H1 (cell line): ENCODE results near the gene ENPP4. TPM values are rescaled to one million over a fixed set of nuclear protein-coding genes. Genes with fewer than 3 reads are reported as not detected.

ENCODE experiments used
- RAD21 ChIP-seq, 2 experiments: IDR thresholded peaks in 1 of 2; conservative IDR thresholded peaks in 1 of 2; 2 replicates each; pipeline ENCODE4 v1.6.1; 2011; ENCODE audit warnings: low read depth in 2 of 2, low read length in 2 of 2, improper control_type of control experiment in 1 of 2, inconsistent platforms in 1 of 2, mild to moderate bottlenecking in 1 of 2, moderate library complexity in 1 of 2
- polyA plus RNA-seq, 7 experiments: library from polyadenylated mRNA; depleted of rRNA in 3 of 7; stranded (reverse) in 5 of 7; unstranded in 2 of 7; fragments of >200 nt in 5 of 7; fragments of 200-250 nt in 2 of 7; gene quantifications; 1 replicate in 5 of 7; 2 replicates in 1 of 7; 4 replicates in 1 of 7; pipeline versions ENCODE4 v1.2.1 to v1.2.3, GENCODE V29; 2011 to 2013; ENCODE audit warnings: missing spikeins in 2 of 7, mixed read lengths in 2 of 7
- total RNA-seq: library from RNA; stranded (reverse); fragmentation: NEBNext Ultra II Directional; extraction: Animal tissue kit (Norgen Biotek cat#: 25700); gene quantifications from 2 replicates; pipeline ENCODE4 v1.2.1, GENCODE V29; 2021

ENPP4 gene
- total and polyA plus RNA-seq, 2 of the 8 experiments (the other 6 are each of a cell fraction or from before 2014, with no cell fraction given): 2.0 to 4.4 TPM

DNA sequence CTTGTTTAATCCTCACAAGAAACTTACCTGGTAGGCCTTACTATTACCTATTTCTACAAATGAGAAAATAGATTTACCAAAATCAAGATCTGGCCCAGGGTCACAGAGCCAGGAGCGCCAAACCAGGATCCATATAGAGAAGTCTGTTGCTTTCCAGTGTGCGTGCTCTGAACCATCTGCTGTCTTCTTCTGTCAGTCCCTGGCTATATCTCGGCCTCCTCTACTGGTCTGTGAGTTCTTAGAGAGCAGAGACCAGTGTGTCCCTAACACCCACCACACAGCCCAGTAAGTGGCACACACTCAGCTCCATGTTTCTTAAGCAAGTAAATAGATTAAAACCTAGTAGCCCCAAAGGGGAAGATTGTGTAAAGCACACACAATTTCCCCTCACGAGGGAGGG is 59.9 kb downstream of the ENPP4 start (continued):
- TF ChIP-seq RAD21 (IDR thresholded peaks at IDR 0.05 in 1 of 2, conservative IDR thresholded peaks at IDR 0.05 in 1 of 2; ENCODE audit: low read depth in 2 of 2, low read length in 2 of 2): no peak
